Endodermal cell (in vitro differentiated cells): ENCODE results near the gene BMAL2. TPM values are rescaled to one million over a fixed set of nuclear protein-coding genes. Genes with fewer than 3 reads are reported as not detected.

Experiments
- DNase-seq: peaks from one replicate; pipeline ENCODE4 v3.0.0-alpha.2; 2017
- H3K27ac ChIP-seq: 2 replicates; pipeline ENCODE4 v1.5.1; 2013; ENCODE audit warnings: mild to moderate bottlenecking, low read depth, low read length, moderate library complexity
- H3K27me3 ChIP-seq: 2 replicates; pipeline ENCODE4 v1.6.1; 2013; ENCODE audit warnings: mild to moderate bottlenecking, low read length, moderate library complexity; ENCODE audit not compliant: insufficient read depth, control insufficient read depth, poor library complexity, severe bottlenecking
- H3K36me3 ChIP-seq: 2 replicates; pipeline ENCODE4 v1.7.0; 2013; ENCODE audit warnings: mild to moderate bottlenecking, low read length, moderate library complexity; ENCODE audit not compliant: control insufficient read depth, insufficient read depth
- H3K4me1 ChIP-seq: one replicate; pipeline ENCODE4 v1.7.0; 2013; ENCODE audit warnings: low read length; ENCODE audit not compliant: control insufficient read depth, insufficient read depth
- H3K4me3 ChIP-seq: 2 replicates; pipeline ENCODE4 v1.5.1; 2013; ENCODE audit warnings: mild to moderate bottlenecking, low read length, moderate library complexity
- H3K9ac ChIP-seq: 2 replicates; pipeline ENCODE4 v1.6.1; 2013; ENCODE audit warnings: mild to moderate bottlenecking, low read length, moderate library complexity; ENCODE audit not compliant: poor library complexity, severe bottlenecking; ENCODE audit errors: extremely low read depth
- H3K9me3 ChIP-seq: 2 replicates; pipeline ENCODE4 v1.6.1; 2013; ENCODE audit warnings: mild to moderate bottlenecking, low read length, moderate library complexity; ENCODE audit not compliant: control insufficient read depth
- H3K27ac Mint-ChIP-seq: 2 replicates; pipeline ENCODE4 v1.8.0; 2020; ENCODE audit warnings: mixed read lengths
- H3K27me3 Mint-ChIP-seq: 2 replicates; pipeline ENCODE4 v1.8.0; 2021; ENCODE audit warnings: mild to moderate bottlenecking, mixed read lengths; ENCODE audit not compliant: insufficient read depth
- H3K36me3 Mint-ChIP-seq: 2 replicates; pipeline ENCODE4 v1.8.0; 2020; ENCODE audit warnings: low read depth, mixed read lengths
- H3K4me1 Mint-ChIP-seq: 2 replicates; pipeline ENCODE4 v1.8.0; 2020; ENCODE audit warnings: mixed read lengths
- H3K4me3 Mint-ChIP-seq: 2 replicates; pipeline ENCODE4 v1.8.0; 2020; ENCODE audit warnings: mild to moderate bottlenecking, moderate library complexity, mixed read lengths
- H3K9me3 Mint-ChIP-seq: 2 replicates; pipeline ENCODE4 v1.8.0; 2020; ENCODE audit warnings: mild to moderate bottlenecking, mixed read lengths
- CTCF ChIP-seq: fragments of 200-600 bp; sonication (generic); conservative IDR thresholded peaks from 2 replicates; pipeline ENCODE4 v1.5.0; 2021; ENCODE audit warnings: antibody characterized with exemption, mild to moderate bottlenecking
- WGBS, 2 experiments: methylation state at CpG; one replicate each; pipeline versions ENCODE4 v1.1.5 to v1.1.7; 2013; ENCODE audit warnings: missing lambda C conversion rate in 2 of 2, mixed read lengths in 1 of 2; ENCODE audit not compliant: insufficient coverage in 1 of 2, insufficient read length in 1 of 2; 5-methylcytosine and 5-hydroxymethylcytosine counted together
- total RNA-seq, 2 donors: library from RNA; stranded (reverse); fragmentation: NEBNext Ultra II Directional in 1 of 2; extraction: Animal tissue kit (Norgen Biotek cat#: 25700) in 1 of 2; gene quantifications; 2 replicates in 1 of 2; 3 replicates in 1 of 2; pipeline ENCODE4 v1.2.1, GENCODE V29; 2021

Gene BMAL2
- total RNA-seq, 2 donors from 2014 or later, result 20.3 to 31.0 TPM

GRCh38 chr12:27340971-27341370, 8.3 kb downstream of the BMAL2 start:
- peaks cover 19% of the 10 kb centered on the region for H3K4me1 ChIP-seq
- no peak for TF ChIP-seq CTCF
- H3K4me3 Mint-ChIP-seq, result no peak overlapping the region
- 97 to 100% methylated on average over 3 of the region's 3 CpGs for WGBS, 2 experiments
- H3K9me3 Mint-ChIP-seq, result no peaks in the 10 kb centered on the region
- no peak overlapping the region for H3K9ac ChIP-seq
- peaks cover 53% of the 10 kb centered on the region for H3K4me1 Mint-ChIP-seq
- DNase-seq, result no peak
- H3K36me3 Mint-ChIP-seq, result peaks cover 4% of the 10 kb centered on the region
- H3K27me3 ChIP-seq, result no peaks in the 10 kb centered on the region
- H3K36me3 ChIP-seq, result no peaks in the 10 kb centered on the region
- H3K27ac ChIP-seq, result no peak overlapping the region
- no peaks in the 10 kb centered on the region for H3K9me3 ChIP-seq
- no peak overlapping the region for H3K27ac Mint-ChIP-seq
- no peak overlapping the region for H3K4me3 ChIP-seq
- peaks cover 14% of the 10 kb centered on the region for H3K27me3 Mint-ChIP-seq

- Histone ChIP-seq H3K9ac (no peak overlapping the region), H3K4me3 (no peak overlapping the region)
- no peak for TF ChIP-seq CTCF
Observed at GRCh38 chr12:27342536-27342935, 9.9 kb downstream of the BMAL2 start.

GRCh38 chr12:27343255-27344000, 10.8 kb downstream of the BMAL2 start:
- H3K36me3 Mint-ChIP-seq, result peaks cover 4% of the 10 kb centered on the region
- H3K9me3 ChIP-seq, result no peaks in the 10 kb centered on the region
- no peak overlapping the region for H3K4me3 ChIP-seq
- peaks cover 10% of the 10 kb centered on the region for H3K4me1 ChIP-seq
- H3K9ac ChIP-seq, result no peak overlapping the region
- H3K4me1 Mint-ChIP-seq, result peaks cover 61% of the 10 kb centered on the region
- H3K27me3 ChIP-seq, result no peaks in the 10 kb centered on the region
- no peaks in the 10 kb centered on the region for H3K36me3 ChIP-seq
- WGBS, 2 experiments, result 95 to 100% methylated on average over 3 to 5 of the region's 5 CpGs
- H3K4me3 Mint-ChIP-seq, result no peak overlapping the region
- no peak overlapping the region for H3K27ac ChIP-seq
- peaks cover 12% of the 10 kb centered on the region for H3K27me3 Mint-ChIP-seq
- DNase-seq, result no peak
- TF ChIP-seq CTCF, result no peak
- H3K9me3 Mint-ChIP-seq, result no peaks in the 10 kb centered on the region
- H3K27ac Mint-ChIP-seq, result no peak overlapping the region

More at GRCh38 chr12:27342536-27342935, 9.9 kb downstream of the BMAL2 start:
- DNase-seq, result no peak
- Mint-ChIP-seq H3K9me3 (no peaks in the 10 kb centered on the region), H3K27me3 (peaks cover 12% of the 10 kb centered on the region), H3K36me3 (peaks cover 4% of the 10 kb centered on the region), H3K4me3 (no peak overlapping the region), H3K4me1 (peaks cover 62% of the 10 kb centered on the region), H3K27ac (no peak overlapping the region)
- Histone ChIP-seq H3K27me3 (no peaks in the 10 kb centered on the region), H3K27ac (no peak overlapping the region), H3K9me3 (no peaks in the 10 kb centered on the region), H3K36me3 (no peaks in the 10 kb centered on the region), H3K4me1 (peaks cover 14% of the 10 kb centered on the region)
- WGBS, 2 experiments, result 96 to 100% methylated on average over 1 to 2 of the region's 2 CpGs
